Gastrocnemius medialis (tissue), 4 donors: Measurements from ENCODE around the gene HAUS7.

ENCODE experiments used
- POLR2A ChIP-seq, 2 donors: fragments of 450-650 bp; IDR thresholded peaks; one replicate each; pipeline ENCODE4 v1.6.1; 2017; ENCODE audit warnings: antibody characterized with exemption in 2 of 2, mild to moderate bottlenecking in 2 of 2, moderate library complexity in 2 of 2
- TF ChIP-seq, protein P1 (sequence below), 5 experiments: fragments of 450-650 bp in 3 of 5; fragments of 200-600 bp in 2 of 5; sonication (generic) in 2 of 5; IDR thresholded peaks in 4 of 5; conservative IDR thresholded peaks in 1 of 5; 1 replicate in 4 of 5; 2 replicates in 1 of 5; pipeline ENCODE4 v1.5.1; 2016 to 2019; ENCODE audit warnings: antibody characterized with exemption in 5 of 5, mild to moderate bottlenecking in 3 of 5, moderate library complexity in 3 of 5

DNA sequence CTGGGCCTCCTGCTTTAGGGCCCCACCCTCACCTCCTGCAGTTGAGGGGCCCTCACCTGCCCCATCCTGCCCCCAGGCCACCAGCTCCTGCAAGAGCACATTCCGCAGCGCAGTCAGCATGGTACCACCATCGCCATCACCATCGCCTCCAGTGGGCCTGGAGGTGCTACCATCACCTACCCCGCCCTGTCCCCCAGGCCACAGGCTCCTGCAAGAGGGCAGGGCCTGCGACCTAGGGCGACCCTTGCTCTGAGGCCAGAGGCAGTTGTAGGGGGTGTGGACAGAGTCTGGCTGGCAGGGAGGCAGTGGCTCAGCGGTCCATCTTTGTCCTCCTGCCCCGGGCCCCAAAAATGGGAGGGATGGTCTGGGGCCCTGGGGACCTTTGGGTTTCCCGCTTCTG is 3.9 kb upstream of the HAUS7 start:
- TF ChIP-seq, protein P1, sequence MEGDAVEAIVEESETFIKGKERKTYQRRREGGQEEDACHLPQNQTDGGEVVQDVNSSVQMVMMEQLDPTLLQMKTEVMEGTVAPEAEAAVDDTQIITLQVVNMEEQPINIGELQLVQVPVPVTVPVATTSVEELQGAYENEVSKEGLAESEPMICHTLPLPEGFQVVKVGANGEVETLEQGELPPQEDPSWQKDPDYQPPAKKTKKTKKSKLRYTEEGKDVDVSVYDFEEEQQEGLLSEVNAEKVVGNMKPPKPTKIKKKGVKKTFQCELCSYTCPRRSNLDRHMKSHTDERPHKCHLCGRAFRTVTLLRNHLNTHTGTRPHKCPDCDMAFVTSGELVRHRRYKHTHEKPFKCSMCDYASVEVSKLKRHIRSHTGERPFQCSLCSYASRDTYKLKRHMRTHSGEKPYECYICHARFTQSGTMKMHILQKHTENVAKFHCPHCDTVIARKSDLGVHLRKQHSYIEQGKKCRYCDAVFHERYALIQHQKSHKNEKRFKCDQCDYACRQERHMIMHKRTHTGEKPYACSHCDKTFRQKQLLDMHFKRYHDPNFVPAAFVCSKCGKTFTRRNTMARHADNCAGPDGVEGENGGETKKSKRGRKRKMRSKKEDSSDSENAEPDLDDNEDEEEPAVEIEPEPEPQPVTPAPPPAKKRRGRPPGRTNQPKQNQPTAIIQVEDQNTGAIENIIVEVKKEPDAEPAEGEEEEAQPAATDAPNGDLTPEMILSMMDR (IDR thresholded peaks at IDR 0.05 in 4 of 5, conservative IDR thresholded peaks at IDR 0.05 in 1 of 5): no peak
- TF ChIP-seq POLR2A (IDR thresholded peaks at IDR 0.05): no peak
